HG02759 (cell line): Measurements from ENCODE around the gene ACAD11.
"Not testable (repeated sequence)": the region's sequence is repeated elsewhere in the genome, so short reads cannot be mapped to it uniquely, and the experiment has no call there.

Source experiments
- ATAC-seq: cut with Tn5 transposase; IDR thresholded peaks from one replicate; pipeline ENCODE4 v1.9.1; 2021; ENCODE audit warnings: mild to moderate bottlenecking, moderate library complexity; ENCODE audit not compliant: unreplicated experiment

The ACAD11 gene

DNA sequence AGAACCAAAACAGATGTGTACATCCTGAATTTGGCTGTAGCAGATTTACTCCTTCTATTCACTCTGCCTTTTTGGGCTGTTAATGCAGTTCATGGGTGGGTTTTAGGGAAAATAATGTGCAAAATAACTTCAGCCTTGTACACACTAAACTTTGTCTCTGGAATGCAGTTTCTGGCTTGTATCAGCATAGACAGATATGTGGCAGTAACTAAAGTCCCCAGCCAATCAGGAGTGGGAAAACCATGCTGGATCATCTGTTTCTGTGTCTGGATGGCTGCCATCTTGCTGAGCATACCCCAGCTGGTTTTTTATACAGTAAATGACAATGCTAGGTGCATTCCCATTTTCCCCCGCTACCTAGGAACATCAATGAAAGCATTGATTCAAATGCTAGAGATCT is 59.0 kb downstream of the ACAD11 start:
- ATAC-seq, result not testable (repeated sequence)

DNA sequence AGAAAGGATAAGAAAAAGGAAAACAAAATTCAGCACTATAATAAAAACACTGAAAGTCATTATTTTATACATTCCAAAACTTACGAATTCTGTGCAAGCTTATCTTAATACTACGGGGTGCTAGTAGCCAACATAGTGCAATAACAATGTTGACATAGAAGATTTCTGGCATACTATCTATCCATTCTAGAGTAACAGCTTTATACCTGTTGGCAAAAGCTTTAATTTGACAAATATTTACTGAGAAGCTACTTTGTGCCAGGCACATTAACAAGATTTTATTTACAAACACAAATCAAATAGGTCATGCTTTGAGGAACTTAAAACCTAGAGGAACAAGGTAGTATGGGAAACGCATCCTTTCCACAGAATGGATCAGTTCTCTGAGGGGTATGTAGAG is 61.4 kb downstream of the ACAD11 start:
- ATAC-seq, result no peak

DNA sequence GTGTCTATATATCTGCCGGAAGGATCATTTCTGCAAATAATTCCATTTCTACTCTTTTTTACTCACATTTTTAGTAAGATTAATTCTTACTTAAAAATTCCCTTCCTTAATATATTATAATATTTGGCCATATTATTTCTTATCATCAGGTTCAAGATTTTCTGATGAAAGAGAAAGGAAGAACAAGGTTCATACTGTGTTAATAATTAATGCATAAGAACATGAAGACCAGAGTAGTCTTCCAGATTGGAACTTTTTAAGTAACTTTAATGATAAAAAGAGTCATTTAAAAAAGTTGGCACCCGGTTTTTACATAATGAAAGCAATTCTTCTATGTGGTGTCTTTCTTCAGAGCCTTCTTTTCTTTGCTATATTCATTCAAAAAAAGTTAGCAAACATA is 61.9 kb downstream of the ACAD11 start:
- no peak for ATAC-seq

DNA sequence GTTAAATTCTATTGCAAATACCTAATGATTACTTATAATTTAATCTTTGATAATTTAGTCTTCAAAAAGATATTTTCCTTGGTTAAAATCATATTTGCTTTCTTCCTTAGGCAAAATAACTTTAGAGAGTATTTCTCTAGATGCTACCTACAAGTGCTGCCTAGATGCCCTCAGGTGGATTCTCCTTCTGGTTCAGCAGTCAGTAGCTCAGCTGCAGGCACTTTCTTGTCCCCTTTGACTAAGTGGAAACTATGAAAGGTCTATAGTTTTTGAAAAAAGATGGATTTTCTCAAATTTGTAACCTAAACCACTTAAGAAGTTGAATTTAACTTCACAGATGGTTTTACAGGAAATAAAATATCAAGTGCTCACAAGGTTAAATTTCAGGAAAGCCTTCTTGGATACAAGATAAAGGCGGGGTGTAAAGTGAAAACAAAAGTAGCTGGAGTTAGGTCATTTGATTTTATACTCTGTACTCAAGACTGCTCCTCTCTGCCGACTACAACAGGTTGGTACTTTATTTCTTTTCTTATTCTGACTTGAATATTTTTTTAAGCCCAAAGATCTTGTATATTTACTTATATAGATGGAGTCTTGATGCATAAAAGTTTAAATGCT is 62.7 kb downstream of the ACAD11 start, which contains the start of gene ACKR4:
TSS of gene ACKR4 (plus strand) at position 455 of the 618 bp plus-strand sequence. CDS start 3,128 bp downstream, outside the sequence.
- no peak for ATAC-seq

DNA sequence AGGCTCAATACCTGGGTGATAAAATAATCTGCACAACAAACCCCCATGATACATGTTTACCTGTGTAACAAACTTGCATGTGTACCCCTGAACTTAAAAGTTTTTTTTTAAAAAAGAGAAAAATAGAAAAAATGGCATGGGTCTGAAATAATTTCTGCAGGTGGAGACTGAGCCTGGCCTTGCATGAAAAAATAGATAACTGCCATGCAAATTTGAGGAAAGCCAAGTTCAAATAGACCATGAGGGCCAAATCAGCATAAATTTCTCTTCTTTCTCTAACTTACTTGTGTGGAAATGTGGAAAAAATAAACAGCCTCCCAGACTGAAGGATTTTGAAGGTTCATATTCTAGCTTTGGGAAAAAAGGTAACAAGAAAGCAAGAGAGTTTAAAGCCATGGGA is 63.3 kb downstream of the ACAD11 start:
- ATAC-seq, result no peak

DNA sequence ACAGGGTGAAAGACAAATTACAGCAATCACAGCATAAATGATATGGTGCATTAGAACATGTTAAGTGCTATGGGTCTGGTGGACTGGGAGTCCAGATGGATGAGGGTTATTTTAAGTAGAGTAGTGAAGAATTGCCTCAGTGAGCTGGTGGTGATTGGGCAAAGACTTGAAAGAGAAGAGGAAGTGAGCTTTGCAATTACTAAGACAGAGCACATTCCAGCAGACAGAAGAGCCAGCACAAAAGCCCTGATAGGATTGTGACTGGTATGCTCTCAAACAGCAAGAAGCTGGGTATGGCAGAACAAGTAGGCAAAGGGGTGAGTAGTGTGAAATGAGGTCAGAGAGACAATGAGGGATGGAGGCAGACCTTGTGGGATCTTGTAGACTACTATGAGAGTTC is 64.6 kb downstream of the ACAD11 start:
- no peak for ATAC-seq

DNA sequence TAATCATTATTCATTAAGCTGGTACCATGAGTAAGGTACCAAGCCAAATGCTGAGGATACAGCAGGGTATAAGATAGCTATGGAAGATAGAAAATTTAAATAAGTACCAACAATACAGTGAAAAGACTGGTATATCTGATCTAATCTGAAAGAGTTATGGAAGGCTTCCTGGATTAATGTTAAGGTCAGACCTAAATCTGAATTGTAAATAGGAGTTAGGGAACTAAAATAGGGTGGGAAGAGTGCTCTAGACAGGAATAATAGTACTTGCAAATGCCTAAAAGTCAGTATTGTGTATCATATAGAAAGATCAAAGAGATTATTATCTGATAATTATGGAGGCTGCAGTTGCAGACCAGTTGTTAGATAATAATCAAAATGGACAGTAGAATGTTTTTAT is 65.1 kb downstream of the ACAD11 start:
- ATAC-seq, result no peak

DNA sequence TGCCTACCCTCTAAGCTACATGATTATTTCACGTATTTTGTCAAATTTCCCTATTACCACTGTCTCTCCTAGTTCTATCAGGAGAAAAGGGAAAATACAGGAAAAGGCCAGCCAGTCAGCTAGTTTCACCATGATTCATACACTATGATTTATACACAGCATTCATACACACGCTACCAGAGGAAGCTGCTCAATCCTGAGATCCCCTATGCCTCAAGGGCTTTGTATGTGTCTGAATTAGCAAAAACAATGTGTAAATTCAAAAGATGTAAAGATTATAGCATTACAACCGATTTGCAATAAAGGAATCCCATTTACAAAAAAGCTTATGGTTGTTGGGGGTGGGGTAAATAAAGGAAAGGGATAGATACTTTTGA is 65.7 kb downstream of the ACAD11 start:
- no peak for ATAC-seq

DNA sequence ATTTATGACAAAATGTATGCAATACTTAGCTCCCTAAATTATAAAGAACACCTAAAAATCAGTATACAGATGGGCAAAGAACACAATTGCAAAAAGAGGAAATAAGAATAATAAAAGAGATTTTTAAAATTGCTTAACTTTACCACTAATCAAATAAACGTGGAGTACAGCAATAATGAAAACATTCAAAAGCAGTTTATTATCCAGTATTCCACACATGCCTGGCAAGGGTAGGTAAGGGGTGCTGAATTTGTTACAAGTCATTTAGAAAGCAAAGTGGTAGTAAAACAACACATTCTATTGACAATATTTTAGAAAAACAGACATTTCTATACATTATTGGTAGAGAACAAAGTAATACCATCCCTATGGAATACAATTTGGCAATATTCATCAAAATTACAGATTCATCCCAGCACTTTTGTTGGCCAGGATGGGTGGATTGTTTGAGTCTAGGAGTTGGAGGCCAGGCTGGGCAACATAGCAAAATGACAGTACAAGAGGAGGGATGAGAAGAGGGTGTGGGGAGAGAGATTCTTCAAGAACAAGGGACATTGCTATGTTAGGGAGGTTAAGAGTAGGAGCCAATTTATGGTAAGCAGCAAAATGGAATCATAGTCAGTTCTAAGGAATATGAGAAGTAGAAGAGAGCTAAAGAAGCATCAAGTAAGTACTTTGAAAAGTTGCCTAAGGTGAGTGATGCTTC is 66.2 kb downstream of the ACAD11 start:
- no peak for ATAC-seq

DNA sequence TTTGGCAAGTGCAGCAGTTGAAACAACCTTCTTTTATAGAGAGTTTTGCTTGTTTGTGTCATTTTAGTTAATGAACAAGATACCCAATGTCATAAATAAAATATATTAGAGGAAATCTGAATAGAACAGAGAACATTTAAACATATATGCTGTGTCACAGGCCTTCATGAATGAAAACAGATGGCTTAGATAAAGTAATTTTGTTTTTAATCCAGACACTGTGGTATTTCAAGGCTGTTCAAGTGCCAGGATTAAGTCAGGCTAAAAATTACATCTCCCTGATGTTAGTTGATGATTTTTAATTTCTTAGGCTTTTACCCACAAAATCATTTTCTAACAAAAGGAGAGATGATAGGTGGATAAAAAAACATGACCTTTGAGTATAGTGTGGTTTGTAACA is 67.4 kb downstream of the ACAD11 start:
- no peak for ATAC-seq

DNA sequence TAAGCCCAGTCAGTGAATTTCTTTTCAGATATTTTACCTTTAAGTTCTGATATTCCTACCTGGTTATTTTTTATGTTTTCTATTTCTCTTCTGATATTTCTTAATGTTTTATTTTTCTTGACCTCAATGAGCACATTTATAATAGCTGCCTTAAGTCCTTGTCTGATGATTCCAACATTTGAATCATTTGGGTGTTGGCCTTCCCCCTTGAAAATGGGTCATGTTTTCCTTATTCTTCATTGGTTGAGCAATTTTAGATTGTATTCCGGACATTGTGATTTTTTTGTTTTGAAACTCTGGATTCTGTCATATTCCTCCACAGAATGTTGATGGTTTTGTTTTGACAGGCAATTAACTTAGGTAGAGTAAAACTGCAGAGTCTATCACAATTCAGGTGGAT is 72.2 kb downstream of the ACAD11 start:
- ATAC-seq, result no peak

DNA sequence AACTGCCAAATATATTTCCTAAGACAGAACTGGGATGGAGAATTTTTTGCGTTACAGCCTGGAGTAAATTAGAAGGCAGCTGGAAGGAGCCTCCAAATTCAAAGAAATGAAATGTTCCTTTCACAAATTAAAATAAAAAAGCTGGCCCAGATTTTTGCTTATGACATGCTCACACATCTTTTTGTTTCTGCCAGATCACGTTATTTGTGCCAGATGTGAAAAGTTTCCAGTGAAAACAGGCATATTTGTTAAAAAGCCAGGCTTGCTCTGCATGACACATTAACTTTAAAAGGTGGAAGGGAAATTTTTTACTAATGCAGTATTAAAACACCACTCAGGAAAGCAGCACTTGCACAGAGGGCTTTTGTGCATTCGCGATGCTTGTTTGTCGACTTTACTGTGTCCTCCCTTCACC is 85.8 kb downstream of the ACAD11 start:
- no peak for ATAC-seq

DNA sequence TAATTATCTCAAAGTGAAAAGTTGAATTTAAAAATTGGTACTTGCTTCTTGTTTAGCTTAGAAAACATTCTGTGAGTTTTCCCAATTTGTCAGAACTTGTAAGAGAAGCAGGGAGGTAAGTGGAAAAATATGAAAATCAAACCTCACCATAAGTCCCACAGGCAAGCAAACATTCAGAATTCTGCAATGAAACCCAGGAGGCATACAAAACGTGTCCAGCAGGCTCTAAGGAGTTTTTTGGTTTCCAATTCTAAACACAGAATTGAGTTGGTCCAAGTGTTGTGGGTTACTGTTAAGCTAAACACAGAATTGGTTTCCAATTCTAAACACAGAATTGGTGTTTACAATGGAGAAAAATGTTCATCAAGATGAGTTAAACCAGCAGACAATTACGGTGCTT is 89.6 kb downstream of the ACAD11 start:
- no peak for ATAC-seq

DNA sequence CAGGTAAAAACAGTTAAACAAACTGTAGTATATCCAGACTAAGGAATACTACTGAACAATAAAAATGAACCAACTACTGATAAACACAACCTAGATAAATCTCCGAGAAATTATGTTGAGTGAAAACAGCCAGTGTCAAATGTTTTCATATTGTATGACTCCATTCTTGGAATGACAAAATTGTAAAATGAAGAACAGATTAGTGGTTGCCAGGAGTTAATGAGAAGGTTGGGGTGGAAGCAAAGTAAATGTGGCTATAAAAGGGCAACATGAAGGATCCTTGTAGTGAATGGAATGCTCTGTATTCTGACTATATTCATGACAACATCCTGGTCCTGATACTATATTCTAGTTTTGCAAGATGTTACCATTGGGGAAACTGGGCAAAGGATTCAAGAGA is 90.0 kb downstream of the ACAD11 start:
- no peak for ATAC-seq

DNA sequence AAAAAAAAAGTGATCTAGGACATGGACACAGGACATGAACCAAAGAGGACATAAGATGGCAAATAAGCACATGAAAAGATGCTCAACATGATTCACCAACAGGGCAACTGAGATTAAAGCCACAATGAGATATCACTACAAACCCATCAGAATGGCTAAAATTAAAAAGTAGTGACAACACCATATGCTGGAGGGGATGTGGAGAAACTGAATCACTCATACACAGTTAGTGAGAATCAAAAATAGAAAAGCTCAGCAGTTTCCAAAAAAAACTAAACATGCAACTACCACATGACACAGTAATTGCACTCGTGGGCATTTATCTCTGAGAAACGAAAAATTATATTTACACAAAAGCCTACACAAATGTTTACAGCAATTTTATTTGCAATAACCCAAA is 90.5 kb downstream of the ACAD11 start:
- no peak for ATAC-seq

DNA sequence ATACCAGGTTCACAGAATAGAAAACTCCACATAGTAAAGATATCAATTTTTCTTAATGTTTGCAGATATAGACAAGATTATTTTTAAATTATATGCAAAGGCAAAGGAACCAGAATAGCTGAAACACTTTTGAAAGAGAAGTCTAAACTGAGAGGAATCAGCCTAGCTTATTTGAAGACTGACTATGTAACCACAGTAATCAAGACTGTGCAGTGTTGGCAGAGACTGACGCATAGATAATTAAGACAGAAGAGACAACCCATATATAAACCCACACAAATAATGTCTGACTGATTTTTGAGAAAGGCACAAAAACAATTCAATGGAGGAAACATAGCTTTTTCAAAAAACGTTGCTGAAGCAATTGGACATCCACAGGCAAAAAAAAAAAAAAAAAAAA is 91.2 kb downstream of the ACAD11 start:
- no peak for ATAC-seq

DNA sequence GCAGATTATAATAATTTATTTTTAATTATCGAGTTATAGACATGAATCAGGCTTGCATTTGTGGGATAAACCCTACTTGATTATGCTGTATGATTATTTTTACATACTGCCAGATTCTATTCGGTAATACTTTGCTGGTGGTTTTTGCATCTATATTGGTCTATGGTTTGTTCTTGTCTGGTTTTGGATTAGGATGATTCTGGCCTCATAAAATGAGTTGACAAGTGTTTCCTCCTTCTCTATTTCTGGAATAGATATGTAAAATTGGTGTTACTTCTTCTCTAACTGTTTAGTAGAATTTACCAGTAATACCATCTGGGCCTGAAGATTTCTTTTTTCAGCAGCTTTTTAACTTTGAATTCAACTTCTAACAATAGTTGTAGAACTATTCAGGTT is 95.5 kb downstream of the ACAD11 start:
- ATAC-seq, result no peak

DNA sequence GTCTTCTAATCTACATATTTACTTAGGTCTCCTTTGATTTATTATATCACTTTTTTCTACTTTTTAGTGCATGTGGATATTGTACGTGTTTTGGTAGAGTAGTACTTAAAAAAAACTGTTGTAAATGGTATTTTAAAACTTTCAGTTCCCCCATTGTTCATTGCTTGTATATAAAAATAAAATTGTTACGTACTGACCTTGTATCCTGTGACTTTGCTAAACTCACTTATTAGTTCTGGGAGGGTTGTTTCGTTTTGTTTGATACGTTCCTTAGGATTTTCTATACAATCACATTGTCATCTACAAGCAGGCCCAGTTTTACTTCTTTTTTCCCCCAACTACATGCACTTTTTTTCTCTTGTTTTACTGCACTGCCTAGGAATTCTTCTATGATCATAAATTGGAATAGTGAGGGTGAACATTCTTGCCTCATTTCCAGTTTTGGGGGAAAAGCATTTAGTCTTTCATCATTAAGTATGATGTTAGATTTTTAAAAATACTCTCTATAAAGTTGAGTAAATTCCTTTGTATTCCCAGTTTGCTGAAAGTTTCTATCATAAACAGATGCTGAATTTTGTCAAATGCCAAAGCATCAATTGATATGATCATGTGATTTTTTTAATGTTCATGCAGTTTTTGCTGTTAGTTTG is 96.1 kb downstream of the ACAD11 start:
- no peak for ATAC-seq

DNA sequence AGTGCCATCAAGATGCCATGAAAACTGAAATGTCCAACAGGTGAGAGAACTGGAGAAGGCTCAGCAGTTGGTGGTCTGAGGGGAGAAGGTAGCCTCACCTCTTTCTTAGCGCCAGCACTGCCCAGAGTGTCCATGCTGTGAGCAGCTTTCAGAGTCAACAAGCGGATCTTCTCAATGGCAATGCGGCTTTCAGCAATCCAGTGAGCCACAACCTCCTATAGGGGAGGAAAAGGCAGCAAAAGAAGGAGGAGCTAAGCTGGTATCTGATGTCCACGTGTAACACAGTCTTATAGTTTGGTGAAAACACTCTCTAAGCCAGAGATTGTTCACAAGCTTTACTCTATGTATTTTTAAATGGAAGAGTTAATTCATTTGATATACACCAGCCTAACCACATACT is 98.6 kb downstream of the ACAD11 start:
- no peak for ATAC-seq

DNA sequence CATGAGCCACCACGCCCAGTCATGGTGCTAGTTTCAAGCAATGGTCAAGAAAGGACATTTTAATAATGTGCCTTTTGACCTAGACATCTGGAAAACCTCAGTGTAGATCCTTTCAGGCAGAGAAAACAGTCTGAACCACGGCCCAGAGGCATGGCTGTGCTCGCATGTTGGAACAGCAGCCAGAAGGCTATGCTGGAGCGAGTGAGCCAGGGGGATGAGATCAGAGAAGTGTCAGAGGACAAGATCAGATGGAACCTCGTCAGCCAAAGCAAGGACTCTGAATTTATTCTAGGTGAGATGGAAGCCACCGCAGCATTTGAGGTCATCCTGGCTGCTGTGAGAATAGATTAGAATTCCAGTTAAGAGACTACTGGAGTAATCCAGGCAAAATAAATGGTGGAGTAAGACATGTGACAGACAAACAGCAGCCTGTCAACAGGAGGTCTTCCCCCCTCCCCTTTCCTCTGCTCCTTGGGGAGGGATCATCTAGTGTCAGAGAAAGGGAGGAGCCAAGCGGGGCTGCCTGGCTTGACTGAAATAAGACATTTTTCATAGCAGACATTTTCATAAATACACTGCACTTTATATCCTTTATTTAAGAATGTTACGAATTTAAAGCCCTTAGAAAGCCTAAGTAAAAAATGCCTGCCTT is 103.0 kb downstream of the ACAD11 start:
- ATAC-seq, result no peak

DNA sequence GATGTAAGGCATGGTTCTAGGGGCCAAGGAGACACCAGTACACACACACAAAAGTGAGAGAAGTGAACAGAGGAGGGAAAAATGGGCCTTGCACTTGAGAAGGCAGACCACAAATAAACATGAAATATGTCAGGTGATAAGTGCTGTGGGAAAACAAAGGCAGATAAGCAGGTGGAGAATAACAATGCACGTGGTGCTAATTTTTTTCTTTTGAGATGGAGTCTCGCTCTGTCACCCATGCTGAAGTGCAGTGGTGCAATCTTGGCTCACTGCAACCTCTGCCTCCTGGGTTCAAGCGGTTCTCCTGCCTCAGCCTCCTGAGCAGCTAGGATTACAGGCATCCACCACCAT is 103.6 kb downstream of the ACAD11 start:
- not testable (repeated sequence) for ATAC-seq
